Hepatic stellate cell (primary cell): Measurements from ENCODE around the gene HLA-DQA1.
"Not testable (repeated sequence)": the region's sequence is repeated elsewhere in the genome, so short reads cannot be mapped to it uniquely, and the experiment has no call there.

ENCODE experiments used
- DNase-seq: peaks from one replicate; pipeline ENCODE4 v3.0.0; 2011; ENCODE audit warnings: low spot score

The HLA-DQA1 gene

DNA sequence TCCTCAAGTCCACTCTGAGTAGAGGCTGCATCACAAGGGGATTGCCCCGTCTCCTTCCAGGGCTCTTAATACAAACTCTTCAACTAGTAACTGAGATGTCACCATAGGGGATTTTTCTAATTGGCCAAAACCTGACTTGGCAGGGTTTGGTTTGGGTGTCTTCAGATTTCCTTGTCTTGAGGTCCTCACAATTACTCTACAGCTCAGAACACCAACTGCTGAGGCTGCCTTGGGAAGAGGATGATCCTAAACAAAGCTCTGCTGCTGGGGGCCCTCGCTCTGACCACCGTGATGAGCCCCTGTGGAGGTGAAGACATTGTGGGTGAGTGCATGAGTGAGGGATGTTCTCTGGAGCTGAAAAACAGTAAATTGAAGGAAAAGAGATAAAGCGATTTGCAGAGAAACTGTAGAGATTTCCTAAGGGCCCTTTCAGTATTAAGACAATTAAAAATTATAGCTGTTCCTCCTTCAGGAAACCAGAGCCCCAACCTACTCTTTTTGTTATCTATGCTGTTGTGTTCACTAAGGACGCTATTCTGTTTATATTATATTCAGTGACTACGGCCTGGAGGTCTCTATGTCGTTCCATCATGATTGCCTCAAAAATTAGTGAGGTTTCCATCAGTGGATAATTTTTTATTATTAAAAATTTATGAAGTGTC is at the start of gene HLA-DQA1:
Gene HLA-DQA1, plus strand, starts transcription at position 188 of the 662 bp plus-strand sequence. Its CDS starts 53 bp downstream, at position 241.
- DNase-seq, result no peak

DNA sequence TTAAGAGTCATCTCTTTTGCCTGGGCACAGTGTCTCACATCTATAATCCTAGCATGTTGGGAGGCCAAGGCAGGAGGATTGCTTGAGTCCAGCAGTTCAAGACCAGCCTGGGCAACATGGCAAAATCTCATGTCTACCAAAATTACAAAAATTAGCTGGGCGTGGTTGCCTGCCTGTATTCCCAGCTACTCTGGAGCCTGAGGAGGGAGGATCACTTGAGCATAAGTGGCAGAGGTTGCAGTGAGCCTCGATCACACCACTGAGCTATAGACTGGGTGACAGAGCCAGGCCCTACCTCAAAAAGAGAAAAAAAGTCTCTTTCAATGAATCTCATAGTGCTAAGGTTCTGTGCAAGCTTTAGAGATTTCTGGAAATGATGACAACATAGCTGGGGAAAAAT is 49.0 kb upstream of the HLA-DQA1 start:
- DNase-seq, result no peak

DNA sequence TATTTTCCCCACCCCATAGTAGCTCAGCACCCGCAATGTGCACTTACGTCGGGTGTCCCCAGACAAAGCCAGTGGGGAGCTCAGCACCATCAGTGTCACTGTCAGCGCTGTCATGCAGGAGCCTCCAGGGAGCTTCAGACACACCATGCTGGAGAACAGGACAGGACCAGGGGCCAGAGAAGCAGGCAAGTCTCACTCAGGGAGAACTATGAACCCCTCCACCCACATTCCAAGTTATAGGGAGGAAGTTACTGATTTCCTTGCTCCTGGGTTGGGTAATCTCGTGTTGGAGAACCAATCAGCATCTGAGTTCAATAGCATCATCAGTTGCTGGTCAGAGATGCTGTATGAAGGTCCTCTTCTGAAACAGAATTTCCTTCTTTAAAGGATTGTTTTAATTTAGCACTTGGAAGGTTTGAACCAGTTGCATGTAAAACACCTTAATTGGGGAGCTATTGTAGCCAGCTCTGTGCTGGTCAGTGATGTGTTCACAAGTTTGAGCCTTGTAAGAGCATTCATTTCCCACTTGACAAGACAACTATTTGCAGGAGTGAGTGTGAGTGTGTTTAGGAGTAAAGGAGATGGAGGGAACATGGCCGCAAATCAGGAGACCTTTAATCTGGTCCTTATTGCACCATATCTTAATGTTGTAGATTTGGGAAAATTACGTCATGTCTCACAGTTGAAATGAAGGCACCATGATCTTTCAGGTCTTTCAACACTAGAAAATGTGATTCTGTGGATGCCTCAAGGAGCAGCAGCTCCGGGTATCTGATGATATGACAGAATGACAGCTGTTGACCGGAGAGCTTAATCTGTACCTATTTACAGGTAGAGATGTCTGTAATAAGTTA is 47.4 kb upstream of the HLA-DQA1 start, which contains the start of gene HLA-DRB1:
Gene HLA-DRB1, minus strand, starts transcription at position 253 of the 854 bp plus-strand sequence. Its CDS starts 106 bp downstream, at position 147.
- peak; percentile 5 for DNase-seq

DNA sequence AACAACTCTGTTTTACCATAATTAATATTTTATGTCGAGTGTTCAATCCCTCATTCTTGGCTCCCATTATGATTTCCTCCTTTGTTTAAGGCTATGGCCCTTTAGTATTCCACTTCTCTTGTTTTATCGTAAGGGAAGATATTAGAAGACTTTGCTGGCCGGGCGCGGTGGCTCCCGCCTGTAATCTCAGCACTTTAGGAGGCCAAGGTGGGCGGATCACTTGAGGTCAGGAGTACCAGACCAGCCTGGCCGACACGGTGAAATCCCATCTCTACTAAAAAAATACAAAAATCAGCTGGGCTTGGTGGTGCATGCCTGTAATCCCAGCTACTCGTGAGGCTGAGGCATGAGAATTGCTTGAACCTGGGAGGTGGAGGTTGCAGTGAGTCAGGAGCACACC is 46.5 kb upstream of the HLA-DQA1 start:
- DNase-seq, result not testable (repeated sequence)

DNA sequence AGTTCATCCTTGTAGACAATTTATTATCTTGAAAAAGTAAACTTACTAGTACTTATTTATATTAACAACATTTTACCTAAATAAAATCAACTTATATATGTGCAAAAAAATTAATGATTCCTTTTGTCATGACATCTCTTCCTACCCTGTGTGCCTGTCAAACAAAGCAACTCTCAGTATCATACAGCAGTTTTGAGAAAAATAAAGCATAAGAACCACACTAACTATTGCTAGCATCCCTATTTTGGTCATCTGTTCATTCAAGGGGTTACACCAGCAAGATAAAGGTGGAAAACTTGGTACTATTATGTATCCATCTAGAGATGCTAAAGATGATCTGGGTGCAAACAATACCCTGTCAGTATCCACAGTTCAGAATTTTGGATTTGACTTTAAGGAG is 40.2 kb upstream of the HLA-DQA1 start:
- DNase-seq, result no peak

DNA sequence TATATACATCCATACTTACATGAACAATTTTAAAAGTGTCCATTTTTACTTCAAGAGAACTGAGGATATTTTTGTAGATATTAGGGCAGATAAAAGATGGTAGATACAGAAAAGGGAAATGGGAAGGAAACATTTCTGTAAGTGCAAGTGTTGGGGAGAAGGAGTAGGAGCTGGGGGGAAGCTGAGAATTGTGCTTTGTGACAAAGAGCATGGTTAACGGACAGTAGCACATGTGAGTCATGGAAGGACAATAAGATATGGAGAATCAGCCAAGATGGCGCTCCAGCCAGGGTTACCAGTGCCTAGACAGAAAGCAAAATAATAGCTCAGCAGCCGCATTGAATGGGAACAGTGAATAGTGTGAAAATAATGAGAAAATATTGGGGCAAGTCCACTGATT is 34.8 kb upstream of the HLA-DQA1 start:
- no peak for DNase-seq

DNA sequence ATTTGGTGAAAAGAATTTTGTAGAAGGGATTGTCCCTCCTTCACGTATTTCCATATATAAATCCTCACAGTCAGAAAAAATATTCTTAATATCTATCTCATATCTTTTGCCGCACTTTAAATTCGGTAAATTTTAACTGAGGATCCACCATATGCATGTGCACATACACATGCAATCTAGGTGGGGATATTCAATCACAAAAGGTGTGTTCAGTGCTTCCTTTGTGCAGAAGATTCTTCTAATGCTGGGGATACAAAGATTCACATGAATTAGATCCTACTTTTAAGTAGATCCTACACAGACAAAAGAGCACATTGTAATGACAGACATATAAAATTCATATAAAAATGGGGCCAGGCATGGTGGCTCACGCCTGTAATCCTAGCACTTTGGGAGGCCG is 34.0 kb upstream of the HLA-DQA1 start:
- DNase-seq, result no peak

DNA sequence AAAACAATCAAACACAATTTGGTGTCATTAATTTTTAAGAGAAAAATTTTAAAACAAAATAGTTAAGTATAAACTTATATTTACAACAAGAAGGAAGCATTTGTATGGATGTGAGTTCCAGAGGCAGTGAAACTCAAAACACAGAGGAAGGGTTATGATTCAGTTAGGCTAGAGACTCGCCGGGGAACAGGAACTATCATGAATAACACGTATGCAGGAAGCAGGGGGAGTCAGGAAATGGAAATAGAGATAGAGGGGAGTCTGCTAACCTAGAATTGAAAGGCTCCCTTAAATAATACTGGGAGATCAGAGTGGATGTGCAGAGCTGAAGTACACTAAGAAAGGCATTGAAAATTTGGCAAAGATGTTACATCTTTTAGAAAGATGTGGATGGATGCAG is 33.3 kb upstream of the HLA-DQA1 start:
- no peak for DNase-seq

DNA sequence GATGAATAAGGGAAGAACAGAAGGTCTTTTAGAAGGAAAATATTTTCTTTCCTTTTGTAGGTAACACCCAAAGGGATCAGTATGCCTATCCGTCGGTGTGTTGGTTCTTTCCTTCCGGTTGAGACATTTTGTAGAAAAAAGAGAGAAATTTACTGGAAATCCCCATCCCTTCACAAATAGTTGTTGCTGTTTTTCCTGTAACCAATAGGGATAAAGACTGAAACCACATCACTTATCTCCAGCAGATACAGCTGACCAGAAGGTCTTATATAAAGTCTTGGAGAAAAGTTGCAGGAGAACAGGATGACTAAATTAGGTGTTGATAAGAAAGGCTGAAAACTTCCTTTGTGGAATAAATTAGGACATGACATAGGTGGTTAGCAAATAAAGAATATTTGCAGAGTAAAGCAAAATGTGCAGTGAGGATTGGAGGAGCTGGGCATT is 32.8 kb upstream of the HLA-DQA1 start:
- DNase-seq, result no peak

DNA sequence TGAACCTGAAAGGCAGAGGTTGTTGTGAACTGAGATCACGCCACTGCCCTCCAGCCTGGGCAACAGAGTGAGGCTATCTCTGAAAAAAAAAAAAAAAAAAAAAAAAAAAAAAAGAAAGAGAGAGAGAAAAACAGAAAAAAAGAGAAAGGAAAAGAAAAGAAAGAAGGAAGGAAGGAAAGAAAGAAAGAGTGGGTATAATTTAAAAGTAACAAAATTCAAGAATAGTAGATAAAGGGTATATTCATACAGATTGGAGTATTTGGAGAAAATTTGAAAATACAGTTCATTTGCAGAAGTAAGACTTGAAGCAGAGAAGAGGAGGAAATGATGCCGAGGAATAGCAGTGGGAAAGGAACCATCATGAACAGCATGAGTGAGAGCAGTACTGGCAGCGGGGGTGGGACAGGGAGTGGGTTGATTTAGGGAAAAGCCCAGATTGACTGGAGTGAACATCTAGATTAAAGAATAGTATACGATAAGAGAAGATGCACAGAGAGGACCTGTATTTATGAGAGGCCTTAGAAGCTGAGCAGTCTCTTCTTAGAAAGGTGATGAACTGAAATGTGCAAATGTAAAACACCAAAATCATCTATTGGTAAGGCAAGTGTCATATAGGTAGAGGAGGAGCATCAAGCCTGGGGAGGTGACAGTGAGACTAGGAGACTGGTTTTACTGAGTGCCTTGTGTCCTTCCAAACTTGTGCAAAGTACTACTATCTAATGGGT is 29.8 kb upstream of the HLA-DQA1 start:
- DNase-seq, result no peak

DNA sequence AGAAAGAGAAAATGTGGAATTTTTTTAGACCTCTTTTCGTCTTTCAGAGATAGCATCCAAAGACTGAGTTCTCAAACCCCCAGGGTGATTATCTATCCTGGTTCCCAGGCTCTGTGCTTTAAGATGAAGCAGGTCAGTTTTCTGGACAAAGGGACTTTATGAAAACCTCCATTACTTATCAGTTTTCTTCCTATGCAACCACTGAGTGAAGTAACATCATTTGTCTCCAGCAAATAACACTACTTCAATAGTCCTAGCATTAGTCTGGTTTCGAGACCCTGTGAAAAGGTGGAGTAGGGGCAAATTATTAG is 29.3 kb upstream of the HLA-DQA1 start:
- no peak for DNase-seq

DNA sequence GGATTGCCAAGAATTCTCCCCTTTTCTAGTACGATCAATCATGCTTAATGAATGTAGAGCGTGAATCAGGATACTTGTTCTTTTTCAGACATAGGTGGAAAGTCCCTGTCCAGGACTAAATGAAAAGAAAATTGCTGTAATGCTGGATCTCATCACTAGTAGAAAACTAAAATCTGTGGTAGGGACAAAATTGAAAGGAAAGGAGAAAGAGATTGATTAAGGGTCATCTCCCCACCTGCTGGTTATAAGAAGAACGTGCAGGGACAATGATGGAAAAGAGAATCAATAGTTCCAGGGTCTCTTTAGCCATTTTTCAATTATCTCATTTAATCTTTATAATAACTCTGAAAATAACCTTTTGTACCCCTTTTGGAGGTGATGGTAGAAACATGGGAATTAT is 28.8 kb upstream of the HLA-DQA1 start:
- no peak for DNase-seq

DNA sequence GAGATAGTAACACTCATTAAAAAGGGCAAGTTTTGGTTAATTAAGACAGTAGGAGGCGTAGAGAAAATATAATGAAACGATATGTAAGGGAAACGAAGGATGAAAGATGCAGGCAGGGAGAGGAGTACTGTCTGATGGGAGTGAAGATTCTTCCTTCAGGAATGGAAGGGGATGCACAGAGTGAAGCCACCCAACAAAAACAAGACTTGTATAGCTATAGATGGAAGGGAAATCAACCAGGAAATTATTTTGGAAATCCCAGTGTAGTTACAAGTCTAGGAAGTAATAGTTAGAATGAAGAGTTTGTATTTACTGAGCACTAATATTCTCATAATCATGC is 27.8 kb upstream of the HLA-DQA1 start:
- no peak for DNase-seq

DNA sequence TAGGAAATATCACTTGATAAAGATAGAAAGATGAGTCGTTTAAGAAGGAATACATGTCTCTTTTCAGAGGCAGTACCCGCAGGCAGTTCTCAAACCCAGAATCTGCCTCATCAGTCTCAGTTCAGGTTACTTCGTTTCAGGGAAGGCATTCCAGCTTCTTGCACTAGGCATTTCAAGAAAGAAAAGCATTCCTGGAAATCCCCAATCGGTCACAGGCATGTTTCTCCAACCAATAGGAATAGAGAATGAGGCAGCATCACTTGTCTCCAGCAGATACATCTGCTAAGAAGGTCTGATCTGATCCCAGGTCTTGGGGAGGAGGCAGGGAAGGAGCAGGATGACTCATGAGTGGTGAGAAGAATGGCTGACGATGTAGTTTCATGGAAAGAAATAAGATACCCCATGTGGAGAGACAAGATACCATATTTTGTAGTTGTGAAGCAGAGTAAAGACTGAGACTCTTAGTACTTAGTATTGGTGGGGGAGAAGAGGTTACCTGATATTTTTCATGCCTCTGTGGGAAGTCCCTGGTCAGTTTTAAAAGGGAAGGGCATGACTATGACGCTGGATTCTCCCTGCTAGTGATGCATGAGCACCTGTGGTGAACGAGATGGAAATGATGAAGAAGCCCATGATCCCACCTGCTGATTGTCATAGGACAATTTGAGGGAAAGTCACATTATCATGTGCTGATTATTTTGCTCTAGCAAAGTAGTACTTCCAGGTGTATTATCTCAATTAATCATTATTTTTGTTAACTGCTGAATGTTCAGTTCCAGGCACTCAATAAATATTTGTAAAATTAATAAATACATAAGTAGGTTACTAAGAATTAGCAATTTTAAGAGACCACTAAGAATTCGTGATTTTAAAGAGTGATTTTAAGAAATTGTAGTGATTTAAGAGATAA is 27.2 kb upstream of the HLA-DQA1 start:
- peak; percentile 49 for DNase-seq

DNA sequence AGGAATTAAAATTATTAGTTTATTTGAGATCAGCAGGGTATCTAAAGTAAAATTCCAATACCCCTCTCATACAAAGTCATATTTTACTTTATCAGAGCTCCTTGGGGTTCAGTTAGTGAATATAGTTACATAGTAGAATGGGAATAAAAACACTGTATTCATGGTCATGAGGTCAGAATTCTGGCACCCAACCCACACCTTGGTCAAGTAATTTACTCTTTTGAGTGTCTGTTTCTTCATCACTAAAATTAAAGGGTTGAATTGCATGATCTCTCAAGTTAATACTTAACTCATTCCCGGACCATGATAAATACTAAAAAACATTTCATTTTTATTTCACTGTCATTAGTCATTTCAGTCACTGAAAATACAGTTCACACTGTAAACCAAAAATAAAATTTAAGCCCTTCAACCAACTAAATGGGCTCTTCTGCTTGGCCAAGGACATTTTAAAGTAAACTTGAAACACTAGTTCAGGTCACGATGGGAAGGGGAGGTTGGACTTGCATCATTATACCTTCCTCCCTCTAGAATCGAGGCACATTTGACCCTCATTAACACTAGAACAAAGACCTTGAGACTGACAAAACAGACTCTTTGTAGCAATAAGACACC is 26.4 kb upstream of the HLA-DQA1 start:
- no peak for DNase-seq

DNA sequence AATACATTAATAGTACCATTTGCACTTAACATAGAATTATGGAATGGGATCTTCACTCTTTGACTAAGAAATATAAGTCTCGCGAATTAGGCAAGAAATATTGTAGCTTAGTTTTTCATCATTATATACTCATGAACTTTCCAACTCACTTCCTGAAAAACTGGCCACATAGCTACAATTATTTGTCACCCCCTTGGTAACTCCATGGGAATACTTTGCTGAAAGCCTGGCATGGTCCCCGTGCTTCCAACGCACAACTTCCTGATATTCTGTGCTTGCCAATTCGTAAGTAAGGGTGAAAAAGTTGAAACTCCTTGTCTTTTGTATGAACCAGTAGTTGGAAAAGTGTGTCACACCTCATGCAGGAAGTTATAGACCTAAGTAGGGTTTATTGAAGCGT is 23.7 kb upstream of the HLA-DQA1 start:
- no peak for DNase-seq

DNA sequence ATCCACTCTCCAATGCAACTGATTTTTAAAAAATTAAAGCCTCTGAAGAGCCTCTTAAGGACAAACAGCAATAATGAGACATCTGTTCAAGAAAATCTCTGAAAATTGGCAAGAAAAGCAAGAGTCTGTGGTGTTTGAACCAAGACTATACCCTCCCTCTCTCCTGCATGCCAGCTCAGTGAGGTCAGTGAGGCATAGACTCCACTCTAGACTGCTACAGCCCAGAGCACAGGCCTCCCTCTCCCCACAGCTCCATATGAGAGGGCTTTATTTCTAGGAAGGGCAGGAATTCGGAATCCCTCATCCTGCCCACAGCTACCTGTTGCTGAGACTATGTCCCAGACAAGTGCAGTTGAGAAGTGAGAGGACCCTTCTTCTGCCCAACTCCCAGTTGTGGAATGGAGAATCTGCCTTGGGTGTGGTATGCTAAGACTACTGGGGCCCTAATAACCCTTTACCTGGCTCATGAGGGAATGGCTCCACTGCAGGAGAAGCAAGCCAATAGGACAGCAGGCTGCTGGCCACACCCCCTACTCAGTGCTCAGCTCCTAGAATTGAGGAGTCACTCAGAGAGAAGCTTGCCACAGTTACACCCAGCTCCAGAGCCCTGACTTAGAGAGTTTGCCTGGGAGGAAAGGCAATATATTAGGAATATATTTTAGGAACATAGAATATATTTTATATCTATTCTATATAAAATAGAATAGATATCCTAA is 22.7 kb upstream of the HLA-DQA1 start:
- DNase-seq, result no peak

DNA sequence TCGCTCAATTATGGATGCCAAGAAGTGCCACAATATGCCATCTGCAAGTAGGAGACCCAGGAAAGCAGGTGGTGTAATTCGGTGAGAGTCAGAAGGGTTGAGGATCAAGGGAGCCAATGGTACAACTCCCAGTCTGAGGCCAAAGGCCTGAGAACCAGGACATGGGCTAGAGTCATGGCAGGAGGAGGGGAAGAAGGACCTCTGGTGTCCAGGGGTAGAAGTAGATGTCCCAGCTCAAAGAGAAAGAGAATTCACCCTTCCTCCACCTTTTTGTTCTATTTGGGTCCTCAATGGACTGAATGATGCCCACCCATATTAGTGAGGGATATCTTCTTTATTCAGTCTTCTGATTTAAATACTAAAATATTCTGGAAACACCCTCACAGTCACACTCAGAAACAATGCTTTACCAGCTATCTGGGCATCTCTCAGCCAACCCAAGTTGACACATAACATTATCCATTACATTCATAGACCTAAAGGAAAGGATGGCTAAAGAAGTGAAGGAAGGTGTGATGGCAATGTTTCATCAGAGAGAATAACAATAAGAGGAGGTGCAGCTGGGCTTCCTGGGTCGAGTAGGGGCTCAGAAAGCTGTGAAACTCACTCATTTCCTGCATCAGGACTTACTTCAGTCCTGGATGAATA is 21.2 kb upstream of the HLA-DQA1 start:
- DNase-seq, result no peak

DNA sequence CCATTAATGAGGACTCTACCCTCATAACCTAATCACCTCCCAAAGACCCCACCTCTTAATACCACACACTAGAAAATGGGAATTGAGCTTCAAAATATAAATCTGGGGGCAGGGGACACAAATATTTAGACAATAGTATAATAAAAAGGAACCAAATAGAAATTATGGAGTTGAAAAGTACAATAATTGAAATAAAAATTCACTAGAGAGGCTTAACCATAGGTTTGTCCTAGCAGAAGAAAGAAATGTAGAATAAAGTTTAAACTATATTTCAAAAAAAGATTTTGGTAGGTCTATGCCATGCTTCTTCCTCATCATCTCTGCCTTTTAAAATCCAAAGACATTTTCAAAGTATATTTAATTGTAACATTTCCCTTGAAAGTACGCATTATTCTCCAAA is 19.5 kb upstream of the HLA-DQA1 start:
- DNase-seq, result no peak

DNA sequence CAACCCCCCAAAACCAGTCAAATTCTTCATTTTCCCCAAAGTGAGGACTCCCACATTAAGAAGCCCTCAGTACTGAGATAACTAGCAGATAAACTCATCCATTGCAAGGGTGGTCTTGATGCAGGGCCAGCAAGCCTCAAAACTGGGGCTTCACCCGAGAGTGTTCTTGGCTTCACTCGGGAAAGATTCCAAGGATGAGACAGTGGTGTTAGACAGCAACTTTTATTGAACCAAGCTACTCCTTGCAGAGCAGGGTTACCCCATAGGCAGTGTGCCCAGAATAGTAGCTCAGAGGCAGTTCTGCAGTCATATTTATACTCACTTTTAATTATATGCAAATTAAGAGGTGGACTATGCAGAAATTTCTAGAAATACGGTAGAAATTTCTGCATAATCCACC is 15.8 kb upstream of the HLA-DQA1 start:
- DNase-seq, result no peak
